Hepatocyte (in vitro differentiated cells): Measurements from ENCODE around the gene SLC8A2.

Source experiments
- EZH2 ChIP-seq: fragments of 200-600 bp; sonication (generic); IDR thresholded peaks from 2 replicates; pipeline ENCODE4 v1.6.1; 2016; ENCODE audit warnings: antibody characterized with exemption, mild to moderate bottlenecking, borderline replicate concordance
- TF ChIP-seq, protein P1 (sequence below): fragments of 200-600 bp; sonication (generic); IDR thresholded peaks from 2 replicates; pipeline ENCODE4 v1.5.1; 2016; ENCODE audit warnings: antibody characterized with exemption, mild to moderate bottlenecking; ENCODE audit not compliant: poor library complexity

- TF ChIP-seq EZH2, result no peak
- TF ChIP-seq, protein P1, sequence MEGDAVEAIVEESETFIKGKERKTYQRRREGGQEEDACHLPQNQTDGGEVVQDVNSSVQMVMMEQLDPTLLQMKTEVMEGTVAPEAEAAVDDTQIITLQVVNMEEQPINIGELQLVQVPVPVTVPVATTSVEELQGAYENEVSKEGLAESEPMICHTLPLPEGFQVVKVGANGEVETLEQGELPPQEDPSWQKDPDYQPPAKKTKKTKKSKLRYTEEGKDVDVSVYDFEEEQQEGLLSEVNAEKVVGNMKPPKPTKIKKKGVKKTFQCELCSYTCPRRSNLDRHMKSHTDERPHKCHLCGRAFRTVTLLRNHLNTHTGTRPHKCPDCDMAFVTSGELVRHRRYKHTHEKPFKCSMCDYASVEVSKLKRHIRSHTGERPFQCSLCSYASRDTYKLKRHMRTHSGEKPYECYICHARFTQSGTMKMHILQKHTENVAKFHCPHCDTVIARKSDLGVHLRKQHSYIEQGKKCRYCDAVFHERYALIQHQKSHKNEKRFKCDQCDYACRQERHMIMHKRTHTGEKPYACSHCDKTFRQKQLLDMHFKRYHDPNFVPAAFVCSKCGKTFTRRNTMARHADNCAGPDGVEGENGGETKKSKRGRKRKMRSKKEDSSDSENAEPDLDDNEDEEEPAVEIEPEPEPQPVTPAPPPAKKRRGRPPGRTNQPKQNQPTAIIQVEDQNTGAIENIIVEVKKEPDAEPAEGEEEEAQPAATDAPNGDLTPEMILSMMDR, result no peak
Measured at GRCh38 chr19:47419030-47419783, 52.5 kb downstream of the SLC8A2 start, which contains the start of gene MEIS3.
